Mesenchymal stem cell (in vitro differentiated cells and primary cell): ENCODE data around the gene CDH23.

Experiments
- DNase-seq: peaks from one replicate; pipeline ENCODE4 v3.0.0-alpha.2; 2013
- H2AFZ ChIP-seq: one replicate; pipeline ENCODE4 v1.6.1; 2013; ENCODE audit warnings: low read depth, mild to moderate bottlenecking, control low read depth, inconsistent platforms, low read length, moderate library complexity
- H2AK5ac ChIP-seq: 2 replicates; pipeline ENCODE4 v1.6.1; 2013; ENCODE audit warnings: low read length, moderate library complexity, mild to moderate bottlenecking, inconsistent platforms; ENCODE audit not compliant: severe bottlenecking
- H2BK120ac ChIP-seq: one replicate; pipeline ENCODE4 v1.6.1; 2013; ENCODE audit warnings: low read depth, mild to moderate bottlenecking, inconsistent platforms, low read length, moderate library complexity
- H2BK12ac ChIP-seq, 2 experiments: one replicate each; pipeline ENCODE4 v1.6.1; 2013; ENCODE audit warnings: inconsistent platforms in 2 of 2, low read length in 2 of 2, mild to moderate bottlenecking in 2 of 2, moderate library complexity in 2 of 2, control low read depth in 1 of 2
- H2BK15ac ChIP-seq: one replicate; pipeline ENCODE4 v1.6.1; 2013; ENCODE audit warnings: mild to moderate bottlenecking, low read depth, inconsistent platforms; ENCODE audit not compliant: poor library complexity, severe bottlenecking
- H2BK5ac ChIP-seq: 2 replicates; pipeline ENCODE4 v1.6.1; 2013; ENCODE audit warnings: low read depth, mild to moderate bottlenecking, low read length, control low read depth, inconsistent platforms; ENCODE audit not compliant: poor library complexity, severe bottlenecking
- H3K14ac ChIP-seq, 2 experiments: one replicate each; pipeline ENCODE4 v1.6.1; 2013; ENCODE audit warnings: inconsistent platforms in 2 of 2, low read length in 2 of 2, control low read depth in 1 of 2, mild to moderate bottlenecking in 1 of 2, moderate library complexity in 1 of 2
- H3K18ac ChIP-seq, 2 experiments: one replicate each; pipeline ENCODE4 v1.6.1; 2013; ENCODE audit warnings: inconsistent platforms in 2 of 2, low read length in 2 of 2, control low read depth in 1 of 2, low read depth in 1 of 2, mild to moderate bottlenecking in 1 of 2
- H3K23ac ChIP-seq, 2 experiments: one replicate each; pipeline ENCODE4 v1.6.1; 2013; ENCODE audit warnings: inconsistent platforms in 2 of 2, low read length in 2 of 2, mild to moderate bottlenecking in 2 of 2, moderate library complexity in 2 of 2, control low read depth in 1 of 2
- H3K27ac ChIP-seq: 2 replicates; pipeline ENCODE4 v1.5.1; 2013; ENCODE audit warnings: mild to moderate bottlenecking, moderate library complexity, low read length, control low read depth, inconsistent platforms; ENCODE audit not compliant: poor library complexity, severe bottlenecking
- H3K27me3 ChIP-seq, 2 experiments: 2 replicates each; pipeline versions ENCODE4 v1.6.1 to v1.7.0; 2013; ENCODE audit warnings: low read length in 2 of 2, mild to moderate bottlenecking in 2 of 2, moderate library complexity in 2 of 2, control low read depth in 1 of 2, inconsistent platforms in 1 of 2; ENCODE audit not compliant: control insufficient read depth in 1 of 2, insufficient read depth in 1 of 2
- H3K36me3 ChIP-seq, 2 experiments: 2 replicates each; pipeline versions ENCODE4 v1.6.1 to v1.7.0; 2013; ENCODE audit warnings: low read length in 2 of 2, control low read depth in 1 of 2, inconsistent platforms in 1 of 2, low read depth in 1 of 2, mild to moderate bottlenecking in 1 of 2; ENCODE audit not compliant: insufficient read depth in 2 of 2, control insufficient read depth in 1 of 2
- H3K4ac ChIP-seq, 2 experiments: one replicate each; pipeline ENCODE4 v1.6.1; 2013; ENCODE audit warnings: inconsistent platforms in 2 of 2, low read length in 2 of 2, mild to moderate bottlenecking in 2 of 2, moderate library complexity in 2 of 2, control low read depth in 1 of 2, low read depth in 1 of 2
- H3K4me1 ChIP-seq: 2 replicates; pipeline ENCODE4 v1.6.1; 2013; ENCODE audit warnings: low read depth, low read length, control low read depth; ENCODE audit not compliant: control insufficient read depth, insufficient read depth
- H3K4me2 ChIP-seq: 2 replicates; pipeline ENCODE4 v1.6.1; 2013; ENCODE audit warnings: low read length, mild to moderate bottlenecking, inconsistent platforms; ENCODE audit not compliant: poor library complexity, severe bottlenecking
- H3K4me3 ChIP-seq, 2 experiments: 2 replicates each; pipeline versions ENCODE4 v1.5.1 to v1.7.0; 2013; ENCODE audit warnings: low read length in 2 of 2, mild to moderate bottlenecking in 2 of 2, control low read depth in 1 of 2, low read depth in 1 of 2; ENCODE audit not compliant: insufficient read depth in 1 of 2
- H3K79me1 ChIP-seq: replicated peaks from 2 replicates; pipeline ENCODE4 v1.6.1; 2013; ENCODE audit warnings: mild to moderate bottlenecking, control low read depth, low read length, inconsistent platforms; ENCODE audit not compliant: poor library complexity, severe bottlenecking
- H3K9ac ChIP-seq: 2 replicates; pipeline ENCODE4 v1.7.0; 2013; ENCODE audit warnings: mild to moderate bottlenecking, low read length, moderate library complexity
- H3K9me3 ChIP-seq: 2 replicates; pipeline ENCODE4 v1.7.0; 2013; ENCODE audit warnings: mild to moderate bottlenecking, low read length; ENCODE audit not compliant: control insufficient read depth
- H4K8ac ChIP-seq: one replicate; pipeline ENCODE4 v1.6.1; 2013; ENCODE audit warnings: inconsistent platforms, mild to moderate bottlenecking, low read length, moderate library complexity
- H4K91ac ChIP-seq: one replicate; pipeline ENCODE4 v1.6.1; 2013; ENCODE audit warnings: mild to moderate bottlenecking, low read length, inconsistent platforms
- WGBS: methylation state at CpG from one replicate; pipeline ENCODE4 v1.1.7; 2013; ENCODE audit warnings: mixed read lengths; 5-methylcytosine and 5-hydroxymethylcytosine counted together

Gene CDH23

DNA sequence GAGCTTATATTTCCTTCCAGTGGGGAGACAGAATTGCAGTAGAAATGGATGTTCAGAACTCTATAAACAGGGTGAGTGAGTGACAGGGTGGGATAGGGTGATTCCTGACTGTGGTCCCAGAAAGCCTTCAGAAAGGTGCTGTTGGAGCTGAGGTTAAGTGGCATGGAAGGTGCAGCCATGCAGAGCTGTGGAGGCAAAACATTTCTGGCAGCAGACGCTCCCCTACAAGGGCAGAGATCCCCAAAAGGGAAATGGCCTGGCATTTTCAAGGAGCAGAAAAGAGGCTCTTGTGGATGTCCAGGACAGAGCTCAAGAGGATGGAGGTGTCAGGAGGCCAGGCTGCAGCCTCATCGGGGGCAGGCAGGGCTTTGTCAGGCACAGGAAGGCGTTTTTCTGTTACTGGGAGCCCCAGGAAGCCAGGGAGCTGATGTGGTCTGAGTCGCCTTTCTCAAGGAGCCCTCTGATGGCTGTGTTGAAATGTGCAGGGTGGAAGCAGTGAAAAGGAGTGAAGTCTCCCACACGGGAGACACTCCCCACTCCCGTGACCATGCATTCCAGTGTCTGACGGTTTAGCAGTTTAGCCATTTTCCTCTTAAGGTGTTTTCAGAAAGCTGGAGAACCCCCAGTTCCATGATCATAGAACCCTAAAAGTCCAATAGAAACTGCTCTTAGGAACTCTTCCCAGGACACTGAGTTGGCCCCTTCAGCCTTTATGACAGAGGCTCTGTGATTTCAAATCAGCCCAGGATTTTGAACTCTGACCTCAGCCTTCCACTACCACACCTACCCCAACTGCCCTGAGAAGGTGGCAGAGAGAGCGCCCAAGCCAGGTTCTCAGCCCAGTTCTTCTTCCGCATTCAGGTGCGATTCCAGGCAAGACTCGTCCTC is 226.6 kb downstream of the CDH23 start:
- WGBS: 56% methylated on average over 10 of the region's 11 CpGs

DNA sequence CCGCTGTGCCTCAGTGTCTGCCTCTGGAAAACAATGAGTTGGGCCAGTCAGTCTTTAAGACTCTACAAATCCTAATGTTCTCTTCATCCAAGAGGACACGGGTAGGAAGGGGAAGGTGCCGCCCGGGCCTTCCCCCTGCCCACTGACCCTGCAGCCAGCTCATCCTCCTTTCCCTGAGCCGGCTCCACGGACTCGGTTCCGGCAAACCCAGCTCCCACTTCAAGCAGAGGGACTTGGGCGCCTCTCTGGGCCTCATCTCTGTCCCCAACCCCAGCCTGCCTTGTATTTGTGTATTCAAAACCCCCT is 227.2 kb downstream of the CDH23 start:
- Histone ChIP-seq H3K18ac (no peak overlapping the region), H2BK5ac (no peak overlapping the region), H3K9ac (no peak overlapping the region), H4K8ac (no peak overlapping the region), H3K36me3 (no peaks in the 10 kb centered on the region), H3K4ac (no peak overlapping the region), H3K27me3 (peaks cover 13 to 35% of the 10 kb centered on the region in 2 experiments), H3K4me1 (peaks cover 17% of the 10 kb centered on the region), H3K79me1 (no peaks in the 10 kb centered on the region), H4K91ac (no peak overlapping the region), H2BK15ac (no peak overlapping the region), H3K27ac (no peak overlapping the region), H3K14ac (no peak overlapping the region), H2BK120ac (no peak overlapping the region), H3K4me2 (no peak overlapping the region), H2AK5ac (no peak overlapping the region), H3K23ac (no peak overlapping the region), H2BK12ac (no peak overlapping the region), H2AFZ (no peak overlapping the region), H3K9me3 (no peaks in the 10 kb centered on the region), H3K4me3 (no peak overlapping the region)
- WGBS: 82% methylated on average over 9 of the region's 9 CpGs
- no peak for DNase-seq

More for the DNA sequence above, 226.6 kb downstream of the CDH23 start:
- Histone ChIP-seq H3K4me2 (no peak overlapping the region), H2BK12ac (no peak overlapping the region), H4K8ac (no peak overlapping the region), H3K4me1 (peaks cover 17% of the 10 kb centered on the region), H3K18ac (no peak overlapping the region), H2AK5ac (no peak overlapping the region), H3K27ac (no peak overlapping the region), H4K91ac (no peak overlapping the region), H3K36me3 (no peaks in the 10 kb centered on the region), H2AFZ (no peak overlapping the region), H3K14ac (no peak overlapping the region), H3K9me3 (no peaks in the 10 kb centered on the region), H3K23ac (no peak overlapping the region), H3K27me3 (peaks cover 13 to 31% of the 10 kb centered on the region in 2 experiments), H2BK15ac (no peak overlapping the region), H2BK5ac (no peak overlapping the region), H3K4ac (no peak overlapping the region), H3K9ac (peak overlapping the region; percentile 21), H2BK120ac (no peak overlapping the region), H3K4me3 (no peak overlapping the region), H3K79me1 (no peaks in the 10 kb centered on the region)
- peak; percentile 44 for DNase-seq

DNA sequence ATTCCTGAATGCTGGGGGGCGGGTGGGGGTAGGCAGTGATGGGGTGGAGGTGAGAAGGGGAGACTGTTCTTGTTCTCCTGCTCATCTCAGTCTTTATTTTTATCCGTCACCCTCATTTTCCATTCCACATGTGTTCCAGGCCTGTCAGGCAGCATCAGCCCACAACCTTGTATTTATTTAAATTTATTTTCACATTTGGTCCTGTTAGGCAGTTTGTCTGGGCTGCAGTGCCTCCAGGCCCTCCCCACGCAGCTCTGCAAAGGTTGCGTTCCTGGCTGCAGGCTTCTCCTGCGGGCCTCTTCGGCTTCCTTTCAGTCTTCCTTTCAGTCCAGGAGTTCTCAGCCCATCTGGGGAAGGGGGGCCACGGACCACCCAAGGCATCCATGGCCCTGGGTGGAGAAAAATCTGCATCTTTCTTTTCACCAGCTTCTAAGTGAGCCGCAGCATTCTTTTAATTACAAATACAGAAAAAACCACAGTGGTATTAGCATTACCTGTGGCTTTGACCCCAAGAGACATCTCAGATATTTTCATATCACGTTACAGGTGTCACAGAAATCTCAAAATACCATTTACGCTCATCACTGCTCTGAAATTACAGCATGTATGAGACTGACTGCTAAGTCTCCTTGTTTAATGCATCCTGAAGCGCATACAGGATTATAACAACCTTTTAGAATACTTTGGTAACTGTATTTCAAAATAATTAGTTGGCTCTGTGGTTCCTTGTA is 228.9 kb downstream of the CDH23 start:
- Histone ChIP-seq H2BK5ac (no peak overlapping the region), H2BK12ac (no peak overlapping the region), H3K36me3 (no peaks in the 10 kb centered on the region), H3K9ac (no peak overlapping the region), H3K27ac (no peak overlapping the region), H3K4me3 (no peak overlapping the region), H2AK5ac (no peak overlapping the region), H3K4me1 (peaks cover 17% of the 10 kb centered on the region), H3K23ac (no peak overlapping the region), H3K14ac (no peak overlapping the region), H4K8ac (no peak overlapping the region), H2BK15ac (no peak overlapping the region), H3K4ac (no peak overlapping the region), H3K9me3 (no peaks in the 10 kb centered on the region), H3K27me3 (peaks cover 17 to 47% of the 10 kb centered on the region in 2 experiments), H2BK120ac (no peak overlapping the region), H3K4me2 (no peak overlapping the region), H2AFZ (no peak overlapping the region), H4K91ac (no peak overlapping the region), H3K18ac (no peak overlapping the region), H3K79me1 (no peaks in the 10 kb centered on the region)
- no peak for DNase-seq
- 66% methylated on average over 8 of the region's 11 CpGs for WGBS

DNA sequence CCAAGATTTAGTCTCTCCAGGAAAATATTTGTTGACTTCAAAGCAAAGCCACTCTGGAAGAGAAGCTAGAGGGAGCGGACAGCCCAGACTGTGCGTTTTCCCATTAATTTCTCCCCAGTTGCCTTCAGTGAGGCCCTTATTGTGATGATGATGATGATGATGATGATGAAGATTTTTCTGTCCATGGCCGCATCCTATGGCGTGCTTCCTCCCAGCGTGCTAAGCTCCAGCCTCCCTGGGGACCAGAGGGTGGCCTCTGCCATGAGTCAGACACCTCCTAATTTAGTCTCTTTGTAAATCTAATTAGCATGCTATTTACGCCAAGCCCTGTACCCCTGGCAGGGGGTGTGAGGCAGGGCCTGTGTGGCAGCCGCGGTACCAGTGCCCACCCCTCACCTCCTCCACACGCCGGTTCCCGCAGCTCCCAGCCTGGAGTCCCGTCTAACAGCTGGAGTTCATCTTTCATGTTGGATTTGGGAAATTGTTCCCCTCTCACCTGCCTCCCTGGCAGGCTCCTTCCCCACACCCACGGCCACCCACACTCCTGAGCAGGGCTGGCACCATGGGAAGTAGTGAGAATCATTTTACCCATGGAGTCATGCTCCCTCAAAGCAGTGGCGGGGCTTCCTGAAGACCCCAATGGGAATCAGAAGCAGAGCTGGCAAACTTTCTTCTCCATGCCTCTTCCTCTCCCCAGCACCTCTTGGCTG is 230.7 kb downstream of the CDH23 start:
- no peak overlapping the region for H2AFZ ChIP-seq
- H2BK5ac ChIP-seq: no peak overlapping the region
- H3K9me3 ChIP-seq: no peaks in the 10 kb centered on the region
- no peak overlapping the region for H4K8ac ChIP-seq
- H3K9ac ChIP-seq: no peak overlapping the region
- H2AK5ac ChIP-seq: no peak overlapping the region
- no peaks in the 10 kb centered on the region for H3K79me1 ChIP-seq
- H3K4me2 ChIP-seq: no peak overlapping the region
- no peaks in the 10 kb centered on the region for H3K36me3 ChIP-seq
- no peak overlapping the region for H3K4ac ChIP-seq
- no peak overlapping the region for H3K18ac ChIP-seq
- H3K27ac ChIP-seq: no peak overlapping the region
- no peak for DNase-seq
- WGBS: 56% methylated on average over 14 of the region's 14 CpGs
- H3K14ac ChIP-seq: no peak overlapping the region
- no peak overlapping the region for H3K4me3 ChIP-seq
- no peak overlapping the region for H2BK15ac ChIP-seq
- H4K91ac ChIP-seq: no peak overlapping the region
- H3K4me1 ChIP-seq: peaks cover 9% of the 10 kb centered on the region
- no peak overlapping the region for H2BK120ac ChIP-seq
- H3K23ac ChIP-seq: no peak overlapping the region
- peaks cover 31 to 60% of the 10 kb centered on the region in 2 experiments for H3K27me3 ChIP-seq
- no peak overlapping the region for H2BK12ac ChIP-seq
